Activated T-cell treated with anti-CD3 and anti-CD28 coated beads, Interleukin-2, amount 50 U/mL, for 48 hours (primary cell): ENCODE measurements around the gene IPO4.
A peak's percentile ranks its signal among the peaks of the same experiment; 100 is the strongest.

Experiments used
- DNase-seq, 2 experiments: peaks; one replicate each; pipeline ENCODE4 v3.0.0-alpha.2; 2020

The IPO4 gene

GRCh38 chr14:24215495-24216344 lies 27.1 kb upstream of the IPO4 start, which contains the start of gene MDP1:
MDP1 (minus strand) TSS chr14:24216066; CDS start chr14:24215955, 111 bp downstream.
- DNase-seq = peak; percentile 85 to 89

- DNase-seq = no peak
Observed at GRCh38 chr14:24213866-24214662, 25.4 kb upstream of the IPO4 start.

- DNase-seq = peak; percentile 96 to 97
Observed at GRCh38 chr14:24212924-24213865, 24.6 kb upstream of the IPO4 start, which contains the start of gene CHMP4A. CHMP4A (minus strand) TSS chr14:24213488; CDS start chr14:24213439, 49 bp downstream.

GRCh38 chr14:24211311-24211710 lies 22.7 kb upstream of the IPO4 start:
- DNase-seq = no peak

- DNase-seq = no peak
Observed at GRCh38 chr14:24207625-24208024, 19.0 kb upstream of the IPO4 start.

GRCh38 chr14:24207104-24207551 lies 18.5 kb upstream of the IPO4 start:
- DNase-seq = no peak

GRCh38 chr14:24206260-24207103 lies 17.9 kb upstream of the IPO4 start:
- no peak for DNase-seq

GRCh38 chr14:24204163-24205146 lies 15.8 kb upstream of the IPO4 start:
- DNase-seq = no peak

- DNase-seq = peak; percentile 8 to 11
Observed at GRCh38 chr14:24203249-24203886, 14.8 kb upstream of the IPO4 start.

- peak in 1 of 2 experiments; percentile 9 for DNase-seq
Observed at GRCh38 chr14:24202538-24202937, 13.9 kb upstream of the IPO4 start.

- no peak for DNase-seq
Observed at GRCh38 chr14:24198814-24199524, 10.4 kb upstream of the IPO4 start.

- DNase-seq = no peak
Observed at GRCh38 chr14:24197056-24197450, 8.4 kb upstream of the IPO4 start.

- no peak for DNase-seq
Observed at GRCh38 chr14:24196071-24197055, 7.7 kb upstream of the IPO4 start.

- peak; percentile 89 to 92 for DNase-seq
Observed at GRCh38 chr14:24195186-24196070, 6.8 kb upstream of the IPO4 start, which contains the start of gene TM9SF1. TM9SF1 (minus strand) TSS chr14:24195441; CDS start chr14:24195019, 422 bp downstream.

GRCh38 chr14:24194873-24195185 lies 6.2 kb upstream of the IPO4 start:
- no peak for DNase-seq

- no peak for DNase-seq
Observed at GRCh38 chr14:24194186-24194872, 5.7 kb upstream of the IPO4 start.
